ENCODE results near the gene TAS1R2.

DNA sequence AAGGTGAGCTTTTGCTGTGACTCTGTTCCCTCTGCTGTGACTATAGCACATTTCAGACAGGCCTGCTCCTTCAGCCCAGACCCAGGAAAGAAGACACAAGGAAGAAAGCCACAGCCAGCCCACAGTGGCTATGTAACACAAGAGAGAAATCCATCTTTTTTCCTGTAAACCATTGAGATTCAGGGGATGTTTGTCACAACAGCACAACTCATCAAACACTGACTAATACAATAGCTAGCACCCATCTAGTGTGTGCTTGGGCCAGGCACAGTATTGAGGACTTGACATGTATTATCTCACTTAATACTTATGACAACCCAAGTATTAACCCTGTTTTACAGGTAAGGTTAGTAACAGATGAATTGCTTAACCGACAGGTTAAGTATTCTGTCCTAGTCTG lies 29.8 kb downstream of the TAS1R2 start:
- TF ChIP-seq, protein P1, sequence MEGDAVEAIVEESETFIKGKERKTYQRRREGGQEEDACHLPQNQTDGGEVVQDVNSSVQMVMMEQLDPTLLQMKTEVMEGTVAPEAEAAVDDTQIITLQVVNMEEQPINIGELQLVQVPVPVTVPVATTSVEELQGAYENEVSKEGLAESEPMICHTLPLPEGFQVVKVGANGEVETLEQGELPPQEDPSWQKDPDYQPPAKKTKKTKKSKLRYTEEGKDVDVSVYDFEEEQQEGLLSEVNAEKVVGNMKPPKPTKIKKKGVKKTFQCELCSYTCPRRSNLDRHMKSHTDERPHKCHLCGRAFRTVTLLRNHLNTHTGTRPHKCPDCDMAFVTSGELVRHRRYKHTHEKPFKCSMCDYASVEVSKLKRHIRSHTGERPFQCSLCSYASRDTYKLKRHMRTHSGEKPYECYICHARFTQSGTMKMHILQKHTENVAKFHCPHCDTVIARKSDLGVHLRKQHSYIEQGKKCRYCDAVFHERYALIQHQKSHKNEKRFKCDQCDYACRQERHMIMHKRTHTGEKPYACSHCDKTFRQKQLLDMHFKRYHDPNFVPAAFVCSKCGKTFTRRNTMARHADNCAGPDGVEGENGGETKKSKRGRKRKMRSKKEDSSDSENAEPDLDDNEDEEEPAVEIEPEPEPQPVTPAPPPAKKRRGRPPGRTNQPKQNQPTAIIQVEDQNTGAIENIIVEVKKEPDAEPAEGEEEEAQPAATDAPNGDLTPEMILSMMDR (IDR thresholded peaks at IDR 0.05), result no peak
- TF ChIP-seq POLR2AphosphoS5 (IDR thresholded peaks at IDR 0.05) (no peak), POLR2A (IDR thresholded peaks at IDR 0.05) (no peak)

Data from prostate gland (tissue), 2 donors.